GM12878 (cell line): ENCODE results near the gene HERPUD1. TPM values are rescaled to one million over a fixed set of nuclear protein-coding genes. Genes with fewer than 3 reads are reported as not detected.
A peak's percentile ranks its signal among the peaks of the same experiment; 100 is the strongest.

Source experiments
- BHLHE40 ChIP-seq, 2 experiments: fragments of 450-650 bp in 1 of 2; IDR thresholded peaks; 2 replicates each; pipeline ENCODE4 v1.6.1; 2011 to 2017; ENCODE audit warnings: low read depth in 2 of 2, borderline replicate concordance in 1 of 2, improper control_type of control experiment in 1 of 2, low read length in 1 of 2, mild to moderate bottlenecking in 1 of 2
- BRCA1 ChIP-seq: IDR thresholded peaks from 2 replicates; pipeline ENCODE4 v1.6.1; 2011; ENCODE audit warnings: low read depth, low read length, improper control_type of control experiment
- CBX3 ChIP-seq: fragments of 200-600 bp; sonication (generic); IDR thresholded peaks from 2 replicates; pipeline ENCODE4 v1.6.1; 2016; ENCODE audit warnings: low read depth, borderline replicate concordance
- DPF2 ChIP-seq: fragments of 450-650 bp; IDR thresholded peaks from 2 replicates; pipeline ENCODE4 v1.6.1; 2017; ENCODE audit warnings: mild to moderate bottlenecking
- E2F4 ChIP-seq: IDR thresholded peaks from 2 replicates; pipeline ENCODE4 v1.6.1; 2012; ENCODE audit warnings: low read depth, low read length, improper control_type of control experiment
- HDAC6 ChIP-seq: fragments of 200-600 bp; sonication (generic); IDR thresholded peaks from one replicate; pipeline ENCODE4 v1.8.0; 2017; ENCODE audit warnings: antibody characterized with exemption; ENCODE audit not compliant: unreplicated experiment
- HDGF ChIP-seq: fragments of 450-650 bp; IDR thresholded peaks from 2 replicates; pipeline ENCODE4 v1.6.1; 2016; ENCODE audit warnings: antibody characterized with exemption
- JUND ChIP-seq: IDR thresholded peaks from 2 replicates; pipeline ENCODE4 v1.6.1; 2012; ENCODE audit warnings: low read depth, mild to moderate bottlenecking, low read length, improper control_type of control experiment, moderate library complexity
- MTA2 ChIP-seq: fragments of 450-650 bp; IDR thresholded peaks from 2 replicates; pipeline ENCODE4 v1.6.1; 2016; ENCODE audit warnings: low read depth, mild to moderate bottlenecking, moderate library complexity
- MYC ChIP-seq: IDR thresholded peaks from 2 replicates; pipeline ENCODE4 v1.6.1; 2011; ENCODE audit warnings: mild to moderate bottlenecking, low read length, moderate library complexity, inconsistent platforms; ENCODE audit not compliant: insufficient read depth, insufficient replicate concordance, insufficient read length, severe bottlenecking
- NFYB ChIP-seq: IDR thresholded peaks from 2 replicates; pipeline ENCODE4 v1.6.1; 2011; ENCODE audit warnings: low read depth, mild to moderate bottlenecking, low read length, improper control_type of control experiment, moderate library complexity; ENCODE audit not compliant: insufficient read depth
- NR2F1 ChIP-seq: fragments of 450-650 bp; conservative IDR thresholded peaks from 2 replicates; pipeline ENCODE4 v1.6.1; 2017; ENCODE audit warnings: mild to moderate bottlenecking
- PML ChIP-seq: IDR thresholded peaks from 2 replicates; pipeline ENCODE4 v1.6.1; 2012; ENCODE audit warnings: low read length, inconsistent platforms
- POLR2AphosphoS2 ChIP-seq: IDR thresholded peaks from 2 replicates; pipeline ENCODE4 v1.6.1; 2011; ENCODE audit warnings: low read depth, mild to moderate bottlenecking, low read length, improper control_type of control experiment, moderate library complexity
- RAD51 ChIP-seq: fragments of 450-650 bp; IDR thresholded peaks from 2 replicates; pipeline ENCODE4 v1.6.1; 2016; ENCODE audit warnings: moderate library complexity, mild to moderate bottlenecking, inconsistent platforms
- SIN3A ChIP-seq: IDR thresholded peaks from 2 replicates; pipeline ENCODE4 v1.6.1; 2012; ENCODE audit warnings: low read depth, low read length, improper control_type of control experiment
- SMAD1 ChIP-seq: fragments of 450-650 bp; IDR thresholded peaks from 2 replicates; pipeline ENCODE4 v1.6.1; 2018; ENCODE audit warnings: mild to moderate bottlenecking, low read depth; ENCODE audit not compliant: partially characterized antibody
- USF1 ChIP-seq: IDR thresholded peaks from 2 replicates; pipeline ENCODE4 v1.6.1; 2011; ENCODE audit warnings: borderline replicate concordance, low read depth, mild to moderate bottlenecking, moderate library complexity, mixed read lengths, low read length; ENCODE audit not compliant: insufficient read depth; ENCODE audit errors: extremely low read length
- ZBED1 ChIP-seq: IDR thresholded peaks from 2 replicates; pipeline ENCODE4 v1.6.1; 2016; ENCODE audit warnings: borderline replicate concordance
- ZNF687 ChIP-seq: fragments of 450-650 bp; IDR thresholded peaks from 2 replicates; pipeline ENCODE4 v1.6.1; 2017; ENCODE audit warnings: mild to moderate bottlenecking, moderate library complexity
- polyA plus RNA-seq, 11 experiments: library from polyadenylated mRNA; depleted of rRNA in 4 of 11; unstranded in 6 of 11; stranded (reverse) in 5 of 11; fragments of >200 nt; fragmentation: Nextera tagmentation in 4 of 11; fragmentation: Illumina TruSeq in 1 of 11; extraction: Ambion mirVana in 4 of 11; extraction: Trizol in 1 of 11; gene quantifications; 1 replicate in 1 of 11; 2 replicates in 10 of 11; pipeline versions ENCODE4 v1.2.1 to v1.2.3, GENCODE V29; 2011 to 2016; ENCODE audit warnings: inconsistent platforms in 2 of 11, missing spikeins in 2 of 11, low read depth in 1 of 11
- total RNA-seq, 4 experiments: library from RNA; depleted of rRNA in 3 of 4; stranded (reverse); fragments of >200 nt in 3 of 4; fragmentation: Illumina TruSeq in 1 of 4; extraction: Trizol in 1 of 4; gene quantifications; 2 replicates each; pipeline versions ENCODE4 v1.2.1 to v1.2.3, GENCODE V29; 2013 to 2021
- TF ChIP-seq, protein P1 (sequence below): fragments of 450-650 bp; IDR thresholded peaks from 2 replicates; pipeline ENCODE4 v1.6.1; 2017; ENCODE audit warnings: mild to moderate bottlenecking

Gene HERPUD1
- total and polyA plus RNA-seq, 10 of the 15 experiments (the other 5 are each of a cell fraction or from before 2014, with no cell fraction given): 32.6 to 212 (median 122) TPM

DNA sequence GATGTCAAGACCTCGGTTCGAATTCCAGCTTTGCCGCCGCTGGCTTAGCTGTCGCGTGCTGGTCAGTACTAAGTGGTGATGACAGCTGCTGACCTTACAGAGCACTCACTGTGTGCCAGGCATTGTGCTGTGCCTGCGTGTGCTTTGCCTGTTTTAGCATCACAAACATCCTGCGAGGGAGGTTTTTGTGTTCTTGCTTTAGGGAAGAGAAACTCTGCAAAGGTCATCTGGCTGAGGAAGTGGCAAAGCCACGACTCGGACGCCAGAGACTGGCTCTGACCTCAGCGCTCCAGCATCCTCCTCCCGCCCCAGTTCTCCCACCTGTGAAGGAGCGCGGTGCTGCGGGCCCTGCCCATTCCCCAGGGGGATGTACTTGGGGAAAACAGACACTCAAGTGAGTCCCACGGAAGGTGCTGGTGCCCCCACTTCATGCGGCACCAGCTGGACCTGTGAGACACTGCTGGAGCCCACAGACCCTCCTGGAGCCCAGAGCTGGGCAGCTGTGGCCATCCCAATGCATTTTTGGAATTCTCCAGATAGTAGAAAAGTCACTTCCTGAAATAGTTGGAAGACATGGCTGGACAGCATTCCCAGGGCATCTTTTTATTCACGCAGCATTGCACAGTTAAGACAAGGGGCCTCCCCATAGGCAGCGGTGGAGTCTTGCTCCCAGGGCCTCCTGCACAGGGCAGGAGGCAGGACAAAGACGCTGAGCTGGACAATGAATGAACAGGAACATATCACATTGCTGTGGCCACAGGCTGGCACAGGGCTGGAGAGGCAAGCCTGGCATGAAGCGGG lies 20.0 kb upstream of the HERPUD1 start (continued):
- TF ChIP-seq ZNF687 (peak; percentile 95), MTA2 (peak; percentile 94), RAD51 (no peak), PML (no peak), POLR2AphosphoS2 (0 out of 2 replicates have a peak, but pooled peaks have one; percentile 45), HDGF (no peak; the same call in 1 of the 2 replicates), SMAD1 (no peak), CBX3 (no peak), USF1 (no peak), JUND (no peak), HDAC6 (no peak), ZBED1 (peak; percentile 79; the same call in 1 of the 2 replicates), NFYB (no peak), BRCA1 (no peak), BHLHE40 (IDR thresholded peaks at IDR 0.05; ENCODE audit: borderline replicate concordance in 1 of 2, low read depth in 2 of 2, low read length in 1 of 2) (peak; percentile 94 to 95), SIN3A (no peak), MYC (no peak), E2F4 (no peak), DPF2 (peak; percentile 97), NR2F1 (peak; percentile 99)
- TF ChIP-seq, protein P1, sequence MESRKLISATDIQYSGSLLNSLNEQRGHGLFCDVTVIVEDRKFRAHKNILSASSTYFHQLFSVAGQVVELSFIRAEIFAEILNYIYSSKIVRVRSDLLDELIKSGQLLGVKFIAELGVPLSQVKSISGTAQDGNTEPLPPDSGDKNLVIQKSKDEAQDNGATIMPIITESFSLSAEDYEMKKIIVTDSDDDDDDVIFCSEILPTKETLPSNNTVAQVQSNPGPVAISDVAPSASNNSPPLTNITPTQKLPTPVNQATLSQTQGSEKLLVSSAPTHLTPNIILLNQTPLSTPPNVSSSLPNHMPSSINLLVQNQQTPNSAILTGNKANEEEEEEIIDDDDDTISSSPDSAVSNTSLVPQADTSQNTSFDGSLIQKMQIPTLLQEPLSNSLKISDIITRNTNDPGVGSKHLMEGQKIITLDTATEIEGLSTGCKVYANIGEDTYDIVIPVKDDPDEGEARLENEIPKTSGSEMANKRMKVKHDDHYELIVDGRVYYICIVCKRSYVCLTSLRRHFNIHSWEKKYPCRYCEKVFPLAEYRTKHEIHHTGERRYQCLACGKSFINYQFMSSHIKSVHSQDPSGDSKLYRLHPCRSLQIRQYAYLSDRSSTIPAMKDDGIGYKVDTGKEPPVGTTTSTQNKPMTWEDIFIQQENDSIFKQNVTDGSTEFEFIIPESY: no peak
